SK-MEL-5 (cell line): ENCODE data around the gene ZNF526. TPM values are rescaled to one million over a fixed set of nuclear protein-coding genes. Genes with fewer than 3 reads are reported as not detected.

ENCODE experiments used
- DNase-seq: peaks from one replicate; pipeline ENCODE4 v3.0.0-alpha.2; 2016; ENCODE audit warnings: low read depth, low spot score
- in situ Hi-C: cut with HindIII; loops from 2 replicates; pipeline ENCODE4 v1.10.0; 2016; ENCODE audit warnings: low sequenced_read_pairs, high pct_unique_total_duplicates, low pct_unique_long_range_greater_than_20kb
- total RNA-seq: library from RNA; depleted of rRNA; stranded (reverse); fragments of >200 nt; shearing (Covaris generic); gene quantifications from 2 replicates; pipeline ENCODE4 v1.2.3, GENCODE V29; 2014

ZNF526 gene
- total RNA-seq, 1 experiment from 2014 or later: 6.8 TPM

GRCh38 chr19:42191855-42192254 is 28.3 kb upstream of the ZNF526 start:
- no peak for DNase-seq
- in situ Hi-C loops: no loop called here

- in situ Hi-C loops: no loop called here
Measured at GRCh38 chr19:42193294-42193693, 26.8 kb upstream of the ZNF526 start.

GRCh38 chr19:42193706-42194105 is 26.4 kb upstream of the ZNF526 start:
- DNase-seq: no peak
- in situ Hi-C loops: no loop called here

More at GRCh38 chr19:42193294-42193693, 26.8 kb upstream of the ZNF526 start:
- DNase-seq: no peak

GRCh38 chr19:42196011-42197001 is 23.8 kb upstream of the ZNF526 start:
- DNase-seq: no peak
- in situ Hi-C loops: no loop called here

GRCh38 chr19:42197375-42197817 is 22.7 kb upstream of the ZNF526 start:
- no peak for DNase-seq
- in situ Hi-C loops: no loop called here

- DNase-seq: no peak
- in situ Hi-C loops: no loop called here
Measured at GRCh38 chr19:42198676-42199439, 21.3 kb upstream of the ZNF526 start.

GRCh38 chr19:42199440-42200115 is 20.5 kb upstream of the ZNF526 start:
- in situ Hi-C loops: no loop called here
- DNase-seq: no peak

- DNase-seq: no peak
- in situ Hi-C loops: no loop called here
Measured at GRCh38 chr19:42200116-42200715, 19.9 kb upstream of the ZNF526 start.

- no peak for DNase-seq
- in situ Hi-C loops: no loop called here
Measured at GRCh38 chr19:42201489-42202289, 18.4 kb upstream of the ZNF526 start.

- no peak for DNase-seq
- in situ Hi-C loops: no loop called here
Measured at GRCh38 chr19:42202290-42202880, 17.7 kb upstream of the ZNF526 start.

- DNase-seq: no peak
- in situ Hi-C loops: no loop called here
Measured at GRCh38 chr19:42203700-42204099, 16.4 kb upstream of the ZNF526 start.

GRCh38 chr19:42204664-42205063 is 15.4 kb upstream of the ZNF526 start:
- no peak for DNase-seq
- in situ Hi-C loops: no loop called here

- no peak for DNase-seq
Measured at GRCh38 chr19:42206871-42207755, 13.0 kb upstream of the ZNF526 start.

GRCh38 chr19:42207767-42208271 is 12.3 kb upstream of the ZNF526 start:
- in situ Hi-C loops: no loop called here
- no peak for DNase-seq

More at GRCh38 chr19:42206871-42207755, 13.0 kb upstream of the ZNF526 start:
- in situ Hi-C loops: no loop called here

GRCh38 chr19:42208612-42209011 is 11.5 kb upstream of the ZNF526 start:
- DNase-seq: no peak
- in situ Hi-C loops: no loop called here
